Neuronal stem cell (in vitro differentiated cells): ENCODE results near the gene SH3RF2.
"Not testable (repeated sequence)": the region's sequence is repeated elsewhere in the genome, so short reads cannot be mapped to it uniquely, and the experiment has no call there.

Experiments used
- DNase-seq: peaks from one replicate; pipeline ENCODE4 v3.0.0-alpha.2; 2013; ENCODE audit warnings: low spot score
- H2AFZ ChIP-seq: one replicate; pipeline ENCODE4 v1.6.1; 2013; ENCODE audit warnings: mild to moderate bottlenecking, low read length, inconsistent platforms
- H2AK5ac ChIP-seq: 2 replicates; pipeline ENCODE4 v1.6.1; 2013; ENCODE audit warnings: low read depth, mild to moderate bottlenecking, inconsistent platforms, low read length, moderate library complexity, mixed read lengths
- H2BK120ac ChIP-seq: 2 replicates; pipeline ENCODE4 v1.6.1; 2013; ENCODE audit warnings: low read depth, mild to moderate bottlenecking, inconsistent platforms, low read length, moderate library complexity, mixed read lengths
- H2BK12ac ChIP-seq: one replicate; pipeline ENCODE4 v1.6.1; 2013; ENCODE audit warnings: low read length, inconsistent platforms
- H2BK15ac ChIP-seq: 2 replicates; pipeline ENCODE4 v1.6.1; 2013; ENCODE audit warnings: mild to moderate bottlenecking, low read length, inconsistent platforms, mixed read lengths
- H2BK5ac ChIP-seq: one replicate; pipeline ENCODE4 v1.6.1; 2013; ENCODE audit warnings: inconsistent platforms, mild to moderate bottlenecking, low read length, moderate library complexity
- H3K14ac ChIP-seq: one replicate; pipeline ENCODE4 v1.6.1; 2013; ENCODE audit warnings: low read length, inconsistent platforms
- H3K18ac ChIP-seq: 2 replicates; pipeline ENCODE4 v1.6.1; 2013; ENCODE audit warnings: low read length, inconsistent platforms
- H3K23ac ChIP-seq: 2 replicates; pipeline ENCODE4 v1.6.1; 2013; ENCODE audit warnings: low read depth, mild to moderate bottlenecking, mixed read lengths, low read length, inconsistent platforms; ENCODE audit not compliant: poor library complexity
- H3K27ac ChIP-seq: replicated peaks from 3 replicates; pipeline ENCODE4 v1.5.1; 2013; ENCODE audit warnings: low read length, inconsistent platforms
- H3K27me3 ChIP-seq, 3 experiments: 2 replicates each; pipeline ENCODE4 v1.6.1; 2013; ENCODE audit warnings: low read length in 3 of 3, mild to moderate bottlenecking in 2 of 3, inconsistent platforms in 1 of 3, low read depth in 1 of 3, mixed read lengths in 1 of 3, moderate library complexity in 1 of 3; ENCODE audit not compliant: control insufficient read depth in 3 of 3, insufficient read depth in 3 of 3
- H3K36me3 ChIP-seq, 2 donors: replicated peaks in 1 of 2; 2 replicates each; pipeline ENCODE4 v1.6.1; 2013; ENCODE audit warnings: low read length in 2 of 2; ENCODE audit not compliant: control insufficient read depth in 2 of 2, insufficient read depth in 2 of 2
- H3K4ac ChIP-seq: 2 replicates; pipeline ENCODE4 v1.6.1; 2013; ENCODE audit warnings: inconsistent platforms, mild to moderate bottlenecking, low read length, moderate library complexity
- H3K4me1 ChIP-seq, 2 donors: 1 replicate in 1 of 2; 2 replicates in 1 of 2; pipeline ENCODE4 v1.6.1; 2013; ENCODE audit warnings: low read length in 2 of 2, low read depth in 1 of 2; ENCODE audit not compliant: control insufficient read depth in 2 of 2, insufficient read depth in 1 of 2
- H3K4me2 ChIP-seq: one replicate; pipeline ENCODE4 v1.6.1; 2013; ENCODE audit warnings: mild to moderate bottlenecking, low read length, inconsistent platforms; ENCODE audit not compliant: insufficient read depth, poor library complexity, severe bottlenecking
- H3K4me3 ChIP-seq, 2 donors: 2 replicates each; pipeline ENCODE4 v1.5.1; 2013; ENCODE audit warnings: low read length in 2 of 2, mild to moderate bottlenecking in 2 of 2, inconsistent platforms in 1 of 2, moderate library complexity in 1 of 2
- H3K79me1 ChIP-seq: one replicate; pipeline ENCODE4 v1.6.1; 2013; ENCODE audit warnings: low read depth, mild to moderate bottlenecking, inconsistent platforms, low read length, moderate library complexity
- H3K9ac ChIP-seq: one replicate; pipeline ENCODE4 v1.6.1; 2013; ENCODE audit warnings: mild to moderate bottlenecking, low read depth, low read length, inconsistent platforms; ENCODE audit not compliant: poor library complexity
- H3K9me3 ChIP-seq, 2 donors: replicated peaks in 1 of 2; 2 replicates each; pipeline versions ENCODE3 to v1.6.1; 2013; ENCODE audit warnings: low read length in 2 of 2, mild to moderate bottlenecking in 2 of 2, inconsistent platforms in 1 of 2, low read depth in 1 of 2, mixed read lengths in 1 of 2, moderate library complexity in 1 of 2; ENCODE audit not compliant: control insufficient read depth in 2 of 2, insufficient read depth in 1 of 2
- H4K8ac ChIP-seq: one replicate; pipeline ENCODE4 v1.6.1; 2013; ENCODE audit warnings: low read depth, mild to moderate bottlenecking, inconsistent platforms, low read length, moderate library complexity
- H4K91ac ChIP-seq: one replicate; pipeline ENCODE4 v1.6.1; 2013; ENCODE audit warnings: low read length, low read depth, mild to moderate bottlenecking, inconsistent platforms; ENCODE audit not compliant: poor library complexity
- WGBS, 2 donors: extraction: QIAGEN DNeasy Blood & Tissue Kit; methylation state at CpG; one replicate each; pipeline ENCODE4 v1.1.7; 2013; ENCODE audit warnings: missing lambda C conversion rate in 2 of 2, mixed read lengths in 1 of 2; ENCODE audit not compliant: insufficient read length in 2 of 2, insufficient replicate concordance in 1 of 2; ENCODE audit errors: extremely low coverage in 2 of 2; 5-methylcytosine and 5-hydroxymethylcytosine counted together

SH3RF2 gene

DNA sequence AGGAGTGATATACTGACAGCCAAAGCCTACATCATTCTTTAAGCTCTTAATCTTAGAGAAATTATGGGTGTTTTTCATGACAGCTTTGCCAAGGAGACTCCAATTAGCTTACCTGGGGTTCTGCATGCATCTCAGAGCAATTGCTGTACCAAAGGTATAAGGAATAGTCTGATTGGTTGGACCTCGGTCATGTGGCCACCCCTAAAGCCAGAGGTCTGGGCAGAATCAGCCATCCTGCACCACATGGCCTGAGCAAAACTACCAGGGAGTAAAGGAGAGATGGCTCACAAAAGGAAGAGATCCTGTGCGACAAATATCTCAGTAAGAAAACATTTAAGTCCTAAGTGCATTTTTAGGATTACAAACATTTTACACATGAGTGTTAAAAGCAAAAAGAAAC, 25.6 kb downstream of the SH3RF2 start:
- no peak overlapping the region for H3K23ac ChIP-seq
- no peaks in the 10 kb centered on the region for H3K79me1 ChIP-seq
- H2BK12ac ChIP-seq: no peak overlapping the region
- H4K91ac ChIP-seq: no peak overlapping the region
- H3K14ac ChIP-seq: no peak overlapping the region
- no peaks in the 10 kb centered on the region for H3K27me3 ChIP-seq
- no peak overlapping the region for H2AFZ ChIP-seq
- no peak overlapping the region for H3K9ac ChIP-seq
- no peak for DNase-seq
- no peaks in the 10 kb centered on the region for H3K9me3 ChIP-seq
- no peak overlapping the region for H3K18ac ChIP-seq
- H2BK15ac ChIP-seq: no peak overlapping the region
- no peaks in the 10 kb centered on the region for H3K36me3 ChIP-seq
- no peak overlapping the region for H2BK120ac ChIP-seq
- no peaks in the 10 kb centered on the region for H3K4me1 ChIP-seq
- H3K4ac ChIP-seq: no peak overlapping the region
- H3K4me2 ChIP-seq: no peak overlapping the region
- H2AK5ac ChIP-seq: no peak overlapping the region
- no peak overlapping the region for H2BK5ac ChIP-seq
- H3K4me3 ChIP-seq: no peak overlapping the region
- no peak overlapping the region for H3K27ac ChIP-seq
- H4K8ac ChIP-seq: no peak overlapping the region
- WGBS, 2 donors: no CpG with 5 or more reads among the region's 2 CpGs

DNA sequence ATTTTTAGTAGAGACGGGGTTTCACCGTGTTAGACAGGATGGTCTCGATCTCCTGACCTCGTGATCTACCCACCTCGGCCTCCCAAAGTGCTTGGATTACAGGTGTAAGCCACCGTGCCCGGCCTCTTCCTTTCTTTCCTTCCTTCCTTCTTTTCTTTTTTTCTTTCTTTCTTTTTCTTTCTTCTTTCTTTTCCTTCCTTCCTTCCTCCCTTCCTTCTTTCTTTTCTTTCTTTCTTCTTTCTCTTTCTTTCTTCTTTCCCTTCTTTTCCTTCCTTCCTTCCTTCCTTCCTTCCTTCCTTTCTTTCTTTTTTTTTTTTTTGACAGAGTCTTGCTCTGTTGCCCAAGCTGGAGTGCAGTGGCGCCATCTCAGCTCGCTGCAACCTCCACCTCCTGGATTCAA, 27.6 kb downstream of the SH3RF2 start:
- H3K9ac ChIP-seq, H4K8ac ChIP-seq, H3K27me3 ChIP-seq, H3K4me3 ChIP-seq, H2BK15ac ChIP-seq, H2BK120ac ChIP-seq, H3K4me2 ChIP-seq, H3K23ac ChIP-seq, H3K36me3 ChIP-seq, H3K18ac ChIP-seq, DNase-seq, H3K79me1 ChIP-seq, H2BK5ac ChIP-seq, H2BK12ac ChIP-seq, H3K4me1 ChIP-seq, H2AK5ac ChIP-seq, H3K4ac ChIP-seq, H3K27ac ChIP-seq, H2AFZ ChIP-seq, H3K14ac ChIP-seq, H4K91ac ChIP-seq, H3K9me3 ChIP-seq: not testable (repeated sequence)
- WGBS, 2 donors: no CpG with 5 or more reads among the region's 9 CpGs

DNA sequence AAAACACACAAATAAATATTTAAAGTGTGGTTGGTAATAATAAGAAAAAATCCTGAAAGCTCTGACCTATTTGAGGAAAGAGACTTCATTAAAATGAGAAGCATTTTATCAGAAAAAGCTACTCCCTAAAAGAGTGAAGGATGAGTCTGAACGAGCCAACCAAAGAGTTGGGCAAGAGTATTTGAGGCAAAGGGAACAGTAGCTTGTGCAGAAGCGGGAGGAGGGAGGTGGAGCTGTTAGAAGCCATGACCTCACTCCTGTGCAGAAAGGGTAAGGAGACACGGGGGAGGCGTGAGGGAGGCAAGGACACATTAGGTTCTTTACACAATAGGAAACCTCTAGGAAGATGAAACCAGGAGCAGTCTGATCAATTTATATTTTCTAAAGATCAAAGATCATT, 29.4 kb downstream of the SH3RF2 start:
- no peak overlapping the region for H3K4me3 ChIP-seq
- no peak overlapping the region for H3K18ac ChIP-seq
- no peak overlapping the region for H4K91ac ChIP-seq
- no peak overlapping the region for H2BK120ac ChIP-seq
- H2AK5ac ChIP-seq: no peak overlapping the region
- no peak overlapping the region for H3K4ac ChIP-seq
- H3K27ac ChIP-seq: no peak overlapping the region
- WGBS, 2 donors: no CpG with 5 or more reads among the region's 4 CpGs
- no peak for DNase-seq
- H3K27me3 ChIP-seq: no peaks in the 10 kb centered on the region
- no peak overlapping the region for H3K4me2 ChIP-seq
- no peak overlapping the region for H3K23ac ChIP-seq
- H2BK5ac ChIP-seq: no peak overlapping the region
- no peak overlapping the region for H3K9ac ChIP-seq
- no peak overlapping the region for H4K8ac ChIP-seq
- H3K14ac ChIP-seq: no peak overlapping the region
- H3K36me3 ChIP-seq: no peaks in the 10 kb centered on the region
- H3K9me3 ChIP-seq: no peaks in the 10 kb centered on the region
- no peaks in the 10 kb centered on the region for H3K79me1 ChIP-seq
- H2AFZ ChIP-seq: no peak overlapping the region
- no peak overlapping the region for H2BK15ac ChIP-seq
- no peaks in the 10 kb centered on the region for H3K4me1 ChIP-seq
- H2BK12ac ChIP-seq: no peak overlapping the region

DNA sequence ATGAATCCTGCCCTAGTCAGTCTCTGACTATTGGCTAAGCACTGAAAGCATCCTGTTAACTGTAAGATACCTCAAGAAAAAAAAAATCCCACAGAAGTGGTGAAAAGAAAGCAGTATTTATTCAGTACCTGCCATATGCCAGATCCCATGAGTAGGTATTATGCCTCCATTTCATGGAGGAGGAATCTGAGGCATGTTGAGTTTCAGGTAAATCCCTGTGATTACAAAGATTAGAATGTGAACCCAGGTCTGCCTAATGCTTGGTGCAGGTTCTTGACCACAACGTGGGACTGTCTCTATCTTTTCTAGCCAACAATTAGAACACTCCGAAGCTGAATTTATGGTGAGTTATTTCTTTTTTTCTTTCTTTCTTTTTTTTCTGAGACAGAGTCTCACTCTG, 30.9 kb downstream of the SH3RF2 start:
- Histone ChIP-seq H3K18ac (no peak overlapping the region), H3K9ac (no peak overlapping the region), H3K36me3 (no peaks in the 10 kb centered on the region), H3K4ac (no peak overlapping the region), H3K9me3 (no peaks in the 10 kb centered on the region), H3K4me1 (no peaks in the 10 kb centered on the region), H2AFZ (no peak overlapping the region), H3K27ac (no peak overlapping the region), H3K23ac (no peak overlapping the region), H4K91ac (no peak overlapping the region), H3K4me2 (no peak overlapping the region), H2BK12ac (no peak overlapping the region), H2BK5ac (no peak overlapping the region), H2BK15ac (no peak overlapping the region), H3K14ac (no peak overlapping the region), H4K8ac (no peak overlapping the region), H3K79me1 (no peaks in the 10 kb centered on the region), H3K4me3 (no peak overlapping the region), H2BK120ac (no peak overlapping the region), H3K27me3 (no peaks in the 10 kb centered on the region), H2AK5ac (no peak overlapping the region)
- no peak for DNase-seq
- no CpG with 5 or more reads among the region's 2 CpGs for WGBS, 2 donors
